Measurements from ENCODE around the gene MYO7B.

Gene MYO7B

DNA sequence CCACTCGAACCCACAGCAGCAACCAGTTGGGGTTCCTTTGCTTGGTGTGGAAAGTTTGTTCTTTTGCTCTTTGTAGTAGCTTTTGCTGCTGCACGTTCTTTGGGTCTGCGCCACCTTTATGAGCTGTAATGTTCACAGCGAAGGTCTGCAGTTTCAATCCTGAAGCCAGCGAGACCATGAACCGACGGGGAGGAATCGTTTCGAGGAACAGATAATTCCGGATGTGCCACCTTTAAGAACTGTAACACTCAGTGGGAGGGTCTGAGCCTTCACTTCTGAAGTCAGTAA lies 124.8 kb downstream of the MYO7B start:
- no peak overlapping the region for H3K4me2 ChIP-seq (ENCODE audit: insufficient read depth, low read length)
- H3K9me3 ChIP-seq (ENCODE audit: insufficient read depth, low read length, severe bottlenecking) = no peaks in the 10 kb centered on the region
- no peak for ATAC-seq (ENCODE audit: insufficient read depth, low read depth)
- H2AFZ ChIP-seq (ENCODE audit: low read depth, low read length) = no peak overlapping the region; the same call in 1 of the 2 replicates
- H3K4me3 ChIP-seq (ENCODE audit: low read depth in 1 of 2, low read length in 2 of 2) = no peak overlapping the region
- H3K36me3 ChIP-seq (ENCODE audit: insufficient read depth, low read length) = no peaks in the 10 kb centered on the region
- peaks cover 8% of the 10 kb centered on the region for H3K4me1 ChIP-seq (ENCODE audit: insufficient read depth, low read length)
- no peak for TF ChIP-seq EZH2 (IDR thresholded peaks at IDR 0.05; ENCODE audit: borderline replicate concordance, low read depth, low read length, severe bottlenecking)
- TF ChIP-seq, protein P1, sequence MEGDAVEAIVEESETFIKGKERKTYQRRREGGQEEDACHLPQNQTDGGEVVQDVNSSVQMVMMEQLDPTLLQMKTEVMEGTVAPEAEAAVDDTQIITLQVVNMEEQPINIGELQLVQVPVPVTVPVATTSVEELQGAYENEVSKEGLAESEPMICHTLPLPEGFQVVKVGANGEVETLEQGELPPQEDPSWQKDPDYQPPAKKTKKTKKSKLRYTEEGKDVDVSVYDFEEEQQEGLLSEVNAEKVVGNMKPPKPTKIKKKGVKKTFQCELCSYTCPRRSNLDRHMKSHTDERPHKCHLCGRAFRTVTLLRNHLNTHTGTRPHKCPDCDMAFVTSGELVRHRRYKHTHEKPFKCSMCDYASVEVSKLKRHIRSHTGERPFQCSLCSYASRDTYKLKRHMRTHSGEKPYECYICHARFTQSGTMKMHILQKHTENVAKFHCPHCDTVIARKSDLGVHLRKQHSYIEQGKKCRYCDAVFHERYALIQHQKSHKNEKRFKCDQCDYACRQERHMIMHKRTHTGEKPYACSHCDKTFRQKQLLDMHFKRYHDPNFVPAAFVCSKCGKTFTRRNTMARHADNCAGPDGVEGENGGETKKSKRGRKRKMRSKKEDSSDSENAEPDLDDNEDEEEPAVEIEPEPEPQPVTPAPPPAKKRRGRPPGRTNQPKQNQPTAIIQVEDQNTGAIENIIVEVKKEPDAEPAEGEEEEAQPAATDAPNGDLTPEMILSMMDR (IDR thresholded peaks at IDR 0.05; ENCODE audit: borderline replicate concordance, extremely low read depth, low read length, poor library complexity, severe bottlenecking) = no peak
- no peaks in the 10 kb centered on the region for H4K20me1 ChIP-seq (ENCODE audit: insufficient read depth, low read length)
- H3K27ac ChIP-seq (ENCODE audit: low read length) = no peak overlapping the region
- H3K9ac ChIP-seq (ENCODE audit: low read depth, low read length) = no peak overlapping the region
- H3K79me2 ChIP-seq (ENCODE audit: insufficient read depth, low read length) = no peaks in the 10 kb centered on the region
- DNase-seq = no peak
- no peaks in the 10 kb centered on the region for H3K27me3 ChIP-seq (ENCODE audit: insufficient read depth, low read length, poor library complexity)

DNA sequence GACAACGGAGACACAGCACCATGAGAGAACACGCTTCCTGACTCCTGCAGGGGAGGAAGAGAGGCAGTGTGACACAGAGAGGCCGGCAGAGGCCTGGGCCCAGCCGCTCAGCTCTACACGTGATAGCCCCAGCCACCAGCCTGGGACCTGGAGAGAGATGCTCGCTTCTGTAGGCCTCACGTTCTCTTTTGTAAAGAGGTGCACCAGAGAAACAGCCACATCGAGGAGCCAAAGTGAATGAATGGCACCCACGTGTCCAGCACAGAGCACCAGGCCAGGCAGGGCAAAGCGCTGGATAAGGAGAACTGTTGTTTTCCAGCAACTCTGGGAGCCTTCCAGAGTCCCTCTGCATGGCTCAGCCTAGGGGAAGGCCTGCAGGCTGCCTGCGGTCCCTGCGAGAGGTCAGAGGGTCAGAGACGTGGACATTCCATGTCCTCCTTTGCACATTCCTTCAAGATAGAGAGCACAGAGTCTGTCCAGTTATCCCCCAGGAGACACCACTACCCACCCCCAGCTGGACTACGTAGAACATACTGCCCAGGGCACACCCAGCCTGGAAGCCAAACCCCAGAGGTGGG lies 125.7 kb downstream of the MYO7B start:
- H3K4me3 ChIP-seq (ENCODE audit: low read depth in 1 of 2, low read length in 2 of 2) = no peak overlapping the region
- H2AFZ ChIP-seq (ENCODE audit: low read depth, low read length) = no peak overlapping the region
- no peak for TF ChIP-seq EZH2 (IDR thresholded peaks at IDR 0.05; ENCODE audit: borderline replicate concordance, low read depth, low read length, severe bottlenecking)
- TF ChIP-seq, protein P1 (IDR thresholded peaks at IDR 0.05; ENCODE audit: borderline replicate concordance, extremely low read depth, low read length, poor library complexity, severe bottlenecking) = no peak
- peaks cover 8% of the 10 kb centered on the region for H3K4me1 ChIP-seq (ENCODE audit: insufficient read depth, low read length)
- no peaks in the 10 kb centered on the region for H3K79me2 ChIP-seq (ENCODE audit: insufficient read depth, low read length)
- no peaks in the 10 kb centered on the region for H4K20me1 ChIP-seq (ENCODE audit: insufficient read depth, low read length)
- H3K36me3 ChIP-seq (ENCODE audit: insufficient read depth, low read length) = no peaks in the 10 kb centered on the region
- no peak for ATAC-seq (ENCODE audit: insufficient read depth, low read depth)
- H3K9ac ChIP-seq (ENCODE audit: low read depth, low read length) = no peak overlapping the region
- no peaks in the 10 kb centered on the region for H3K27me3 ChIP-seq (ENCODE audit: insufficient read depth, low read length, poor library complexity)
- H3K4me2 ChIP-seq (ENCODE audit: insufficient read depth, low read length) = no peak overlapping the region
- H3K27ac ChIP-seq (ENCODE audit: low read length) = no peak overlapping the region
- no peak for DNase-seq
- no peaks in the 10 kb centered on the region for H3K9me3 ChIP-seq (ENCODE audit: insufficient read depth, low read length, severe bottlenecking)

DNA sequence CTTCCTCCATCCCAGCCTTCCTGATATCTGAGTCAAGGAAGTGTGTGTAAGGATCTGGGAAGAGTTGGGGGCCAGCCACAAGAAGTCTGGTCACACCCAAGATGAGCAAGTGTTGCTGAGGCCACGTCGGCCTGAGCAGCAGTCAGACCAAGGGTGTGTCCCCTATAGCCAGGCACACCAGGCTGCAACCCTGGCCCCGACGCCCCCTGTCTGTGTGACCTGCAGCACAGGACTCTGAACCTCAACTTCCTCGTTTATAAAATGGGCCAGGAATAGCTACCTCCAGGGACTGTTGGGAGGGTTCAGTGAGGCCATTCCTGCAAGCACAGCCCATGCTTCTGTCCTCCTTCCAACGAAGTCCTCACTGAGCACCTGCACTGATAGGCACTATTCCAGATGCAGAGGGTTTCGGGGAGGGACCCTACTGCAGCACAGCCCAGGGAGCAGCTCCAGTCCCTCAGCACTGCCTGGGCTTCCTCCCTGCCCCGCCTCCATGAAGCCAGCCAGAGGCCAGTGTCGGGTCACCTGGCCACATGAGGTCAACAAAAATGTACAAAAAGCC lies 126.5 kb downstream of the MYO7B start:
- no peak overlapping the region for H2AFZ ChIP-seq (ENCODE audit: low read depth, low read length)
- no peaks in the 10 kb centered on the region for H3K79me2 ChIP-seq (ENCODE audit: insufficient read depth, low read length)
- H3K4me1 ChIP-seq (ENCODE audit: insufficient read depth, low read length) = peaks cover 8% of the 10 kb centered on the region
- H3K4me3 ChIP-seq (ENCODE audit: low read depth in 1 of 2, low read length in 2 of 2) = no peak overlapping the region
- no peak for TF ChIP-seq EZH2 (IDR thresholded peaks at IDR 0.05; ENCODE audit: borderline replicate concordance, low read depth, low read length, severe bottlenecking)
- TF ChIP-seq, protein P1 (IDR thresholded peaks at IDR 0.05; ENCODE audit: borderline replicate concordance, extremely low read depth, low read length, poor library complexity, severe bottlenecking) = no peak
- H3K36me3 ChIP-seq (ENCODE audit: insufficient read depth, low read length) = no peaks in the 10 kb centered on the region
- H3K27me3 ChIP-seq (ENCODE audit: insufficient read depth, low read length, poor library complexity) = no peaks in the 10 kb centered on the region
- no peak overlapping the region for H3K4me2 ChIP-seq (ENCODE audit: insufficient read depth, low read length)
- DNase-seq (no peak), ATAC-seq (ENCODE audit: insufficient read depth, low read depth) (no peak)
- no peaks in the 10 kb centered on the region for H4K20me1 ChIP-seq (ENCODE audit: insufficient read depth, low read length)
- H3K9me3 ChIP-seq (ENCODE audit: insufficient read depth, low read length, severe bottlenecking) = no peaks in the 10 kb centered on the region
- H3K27ac ChIP-seq (ENCODE audit: low read length) = no peak overlapping the region
- no peak overlapping the region for H3K9ac ChIP-seq (ENCODE audit: low read depth, low read length)
